Urothelium cell line (cell line): Measurements from ENCODE around the gene FABP1.
A peak's percentile ranks its signal among the peaks of the same experiment; 100 is the strongest.

Experiments used
- DNase-seq: peaks from one replicate; pipeline ENCODE4 v3.0.0; 2011; ENCODE audit warnings: low spot score, mixed read lengths
- FAIRE-seq: peaks from 2 replicates; lab custom pipeline; 2011; peaks lifted over from hg19 to GRCh38; lab: Jason Lieb, UNC

FABP1 gene

GRCh38 chr2:88085099-88085498 lies 42.8 kb downstream of the FABP1 start:
- FAIRE-seq (no peak), DNase-seq (no peak)

GRCh38 chr2:88082781-88083180 lies 45.1 kb downstream of the FABP1 start:
- DNase-seq (no peak), FAIRE-seq (no peak)

- no peak for DNase-seq
- FAIRE-seq = no peak
Observed at GRCh38 chr2:88081924-88082608, 45.8 kb downstream of the FABP1 start.

- peak; percentile 45 for DNase-seq
- no peak for FAIRE-seq
Observed at GRCh38 chr2:88080545-88080944, 47.3 kb downstream of the FABP1 start.

- DNase-seq (no peak), FAIRE-seq (no peak)
Observed at GRCh38 chr2:88078643-88079172, 49.2 kb downstream of the FABP1 start.

GRCh38 chr2:88077080-88077479 lies 50.8 kb downstream of the FABP1 start:
- FAIRE-seq (no peak), DNase-seq (no peak)

- FAIRE-seq (no peak), DNase-seq (peak; percentile 61)
Observed at GRCh38 chr2:88074854-88075292, 53.0 kb downstream of the FABP1 start.

- DNase-seq (no peak), FAIRE-seq (no peak)
Observed at GRCh38 chr2:88074150-88074549, 53.7 kb downstream of the FABP1 start.
